AG04449 (cell line): ENCODE data around the gene HIVEP3.

ENCODE experiments used
- CTCF ChIA-PET: fragments of 350-600 bp; formaldehyde crosslinking; extraction: SDS; loops from one replicate; lab custom pipeline; 2021; ENCODE audit warnings: antibody characterized with exemption; lab: Yijun Ruan, JAX
- POLR2A ChIA-PET: fragments of 400-600, 350-600 bp; formaldehyde crosslinking; extraction: SDS; loops from one replicate; lab custom pipeline; 2020; ENCODE audit warnings: antibody characterized with exemption, inconsistent platforms; lab: Yijun Ruan, JAX
- DNase-seq: peaks from one replicate; pipeline ENCODE4 v3.0.0-alpha.2; 2010; ENCODE audit warnings: low read depth, low spot score
- H3K4me3 ChIP-seq: 2 replicates; pipeline ENCODE4 v1.5.1; 2011; ENCODE audit warnings: low read depth, mild to moderate bottlenecking, control low read depth, low read length
- CTCF ChIP-seq: IDR thresholded peaks from one replicate; pipeline ENCODE4 v1.5.1; 2011; ENCODE audit warnings: mild to moderate bottlenecking, moderate library complexity, low read length, control low read depth, inconsistent platforms; ENCODE audit not compliant: insufficient read depth; ENCODE audit errors: missing control alignments

Gene HIVEP3

DNA sequence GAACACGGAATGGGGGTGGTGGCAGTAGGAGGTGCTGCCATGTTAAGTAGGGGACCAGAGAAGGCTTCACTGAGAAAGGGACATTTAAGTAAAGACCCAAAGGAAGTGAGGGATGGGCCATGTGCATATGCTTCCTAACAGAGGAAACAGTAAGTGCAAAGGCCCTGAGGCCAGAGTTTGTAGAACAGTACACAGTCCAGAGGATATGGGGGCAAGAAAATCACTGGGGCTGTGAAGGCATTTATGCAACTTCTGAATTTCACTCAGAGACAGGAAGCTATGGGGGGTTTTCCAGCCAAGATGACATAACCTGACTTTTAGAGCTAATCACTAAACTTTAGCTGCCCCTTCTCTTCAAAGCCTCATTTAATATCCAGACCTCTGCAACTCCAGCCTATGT lies 231.7 kb downstream of the HIVEP3 start:
- no peak overlapping the region for H3K4me3 ChIP-seq
- POLR2A ChIA-PET, result no interaction called here
- CTCF ChIA-PET, result no interaction called here
- no peak for TF ChIP-seq CTCF
- DNase-seq, result no peak

DNA sequence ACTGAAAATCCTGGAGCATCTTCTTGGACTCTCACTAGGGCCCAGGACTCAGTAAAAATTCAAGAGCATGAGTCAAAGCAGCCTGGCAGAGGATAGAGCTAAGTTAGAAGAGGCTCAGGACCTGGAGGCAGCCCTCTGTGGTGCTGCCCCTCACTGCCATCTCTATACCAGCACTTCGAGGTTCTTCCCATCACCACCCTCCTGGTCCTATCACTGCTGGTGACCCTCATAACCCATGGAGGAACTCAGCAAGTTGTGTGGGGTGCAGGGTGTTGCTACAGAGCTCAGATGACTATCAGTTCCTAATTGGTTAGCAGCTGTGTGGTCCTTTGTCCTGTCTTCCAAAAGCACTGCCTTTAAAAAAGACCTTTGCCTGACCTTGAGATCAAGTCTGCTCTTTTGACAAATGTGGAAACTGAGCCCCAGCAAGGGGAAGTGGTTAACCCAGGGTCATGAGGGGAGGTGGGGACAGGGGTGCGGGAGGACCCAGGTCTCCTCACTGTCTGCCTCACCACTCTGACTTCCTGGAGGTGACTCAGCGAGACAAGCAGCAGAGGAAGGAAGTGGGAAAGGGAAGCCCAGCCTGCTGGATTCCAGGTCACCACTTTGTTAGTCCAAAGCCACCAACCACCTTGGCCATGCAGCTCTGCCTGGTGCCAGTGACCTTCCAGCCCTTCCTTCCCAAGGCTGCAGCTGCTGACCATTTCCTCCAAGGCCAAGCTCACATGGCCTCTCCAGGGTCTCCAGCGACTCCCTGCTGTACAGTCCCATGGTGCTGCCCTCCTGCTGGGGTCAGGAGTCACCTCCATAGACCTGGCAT lies 234.8 kb downstream of the HIVEP3 start:
- CTCF ChIA-PET, result interaction anchor here (1.0 to 2.0 kb wide), 4 partner anchors 10 to 112 kb away, joined by 3 to 6 read pairs (median 4); no protein-coding TSS in a partner anchor
- no peak overlapping the region for H3K4me3 ChIP-seq
- no peak for DNase-seq
- TF ChIP-seq CTCF, result no peak
- POLR2A ChIA-PET, result no interaction called here

GRCh38 chr1:41682845-41683625 lies 235.7 kb downstream of the HIVEP3 start:
- CTCF ChIA-PET, result interaction anchor here (1.0 to 2.0 kb wide), 6 partner anchors 9 to 112 kb away, joined by 3 to 6 read pairs (median 4); no protein-coding TSS in a partner anchor
- no peak for DNase-seq
- no peak for TF ChIP-seq CTCF
- POLR2A ChIA-PET, result interaction anchor here (0.5 kb wide), 2 partner anchors 271 to 1401 kb away, joined by 3 to 4 read pairs; no protein-coding TSS in a partner anchor
- no peak overlapping the region for H3K4me3 ChIP-seq

DNA sequence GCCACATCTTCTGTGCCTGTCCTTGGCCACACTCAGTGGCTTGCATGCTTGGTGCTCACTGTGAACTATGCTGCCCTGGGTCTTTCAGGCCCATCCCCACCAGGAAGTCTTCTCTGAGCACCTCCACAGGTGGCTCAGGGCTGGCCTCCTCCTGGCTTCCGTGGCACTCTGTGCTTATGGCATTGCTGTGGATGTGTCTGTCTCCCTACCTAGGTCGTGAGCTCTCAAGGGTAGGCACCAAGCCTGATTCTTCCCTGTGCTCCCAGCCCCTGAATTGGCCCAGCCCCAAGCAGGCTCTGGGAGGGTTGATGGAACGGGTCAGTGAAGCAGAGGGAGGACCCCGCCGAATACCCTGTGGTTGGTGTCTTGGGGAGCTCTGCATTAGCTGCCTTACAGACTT lies 236.6 kb downstream of the HIVEP3 start:
- CTCF ChIA-PET, result interaction anchor here (1.2 to 1.8 kb wide), 3 partner anchors 8 to 108 kb away, joined by 3 to 4 read pairs (median 4); no protein-coding TSS in a partner anchor
- DNase-seq, result no peak

GRCh38 chr1:41681331-41682098 lies 237.2 kb downstream of the HIVEP3 start:
- no peak for DNase-seq
- no peak for TF ChIP-seq CTCF
- POLR2A ChIA-PET, result interaction anchor here (0.7 to 1.4 kb wide), 3 partner anchors 8 to 58 kb away, joined by 3 to 4 read pairs (median 4); no protein-coding TSS in a partner anchor
- H3K4me3 ChIP-seq, result no peak overlapping the region
- CTCF ChIA-PET, result interaction anchor here (0.8 to 1.8 kb wide), 8 partner anchors 8 to 399 kb away, joined by 3 to 4 read pairs (median 3); no protein-coding TSS in a partner anchor

More for the DNA sequence above, 236.6 kb downstream of the HIVEP3 start:
- POLR2A ChIA-PET, result interaction anchor here (1.4 kb wide), 1 partner anchor 57 kb away, joined by 3 read pairs; no protein-coding TSS in a partner anchor
- no peak for TF ChIP-seq CTCF
- H3K4me3 ChIP-seq, result no peak overlapping the region
